ENCODE data around the gene EXT2. TPM values are rescaled to one million over a fixed set of nuclear protein-coding genes. Genes with fewer than 3 reads are reported as not detected.

The EXT2 gene
- total and polyA plus RNA-seq, 2 of the 13 experiments (the other 11 are each of a cell fraction or from before 2014, with no cell fraction given), result 61.5 to 68.7 TPM

GRCh38 chr11:44058275-44058674 lies 37.2 kb upstream of the EXT2 start (continued):
- TF ChIP-seq RELA (CRISPR knock-in tag; IDR thresholded peaks at IDR 0.05) (no peak), FUBP1 (CRISPR knock-in tag; IDR thresholded peaks at IDR 0.05; ENCODE audit: borderline replicate concordance) (no peak), STAG1 (CRISPR knock-in tag; IDR thresholded peaks at IDR 0.05) (no peak), GPN1 (CRISPR knock-in tag; IDR thresholded peaks at IDR 0.05; ENCODE audit: borderline replicate concordance) (no peak)

DNA sequence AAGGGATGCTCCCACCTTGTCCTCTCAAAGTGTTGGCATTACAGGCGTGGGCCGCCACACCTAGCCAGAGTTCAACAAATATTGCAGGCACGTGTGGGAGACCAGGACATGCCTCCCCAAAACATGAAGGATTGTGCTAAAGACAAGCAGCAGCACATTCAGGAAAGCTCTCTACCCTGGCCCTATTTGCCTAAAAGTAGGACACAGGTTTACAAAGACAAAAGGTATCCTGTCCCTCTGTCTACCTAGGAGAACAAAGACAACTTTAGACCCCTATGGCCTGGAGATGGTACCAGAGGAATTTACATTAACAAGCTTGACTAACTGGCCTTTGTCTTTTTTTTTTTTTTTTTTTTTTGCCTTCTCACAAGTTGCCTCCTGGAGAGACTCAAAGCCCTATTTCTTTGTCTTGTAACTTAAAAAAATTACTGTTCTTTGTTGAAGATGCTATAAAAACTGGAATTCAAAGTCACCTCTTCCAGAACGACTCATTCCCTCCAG lies 30.3 kb upstream of the EXT2 start:
- no peaks in the 10 kb centered on the region for H3K79me2 ChIP-seq (ENCODE audit: insufficient read depth, low read length)
- ATAC-seq, result no peak

More for the DNA sequence above, 30.3 kb upstream of the EXT2 start:
- FAIRE-seq, result no peak
- H3K4me1 ChIP-seq (ENCODE audit: insufficient read depth, low read length), result 0 out of 2 replicates have a peak, but pooled peaks cover 13% of the 10 kb centered on the region
- TF ChIP-seq ZBTB40 (IDR thresholded peaks at IDR 0.05) (no peak), ZBTB40 (CRISPR knock-in tag; IDR thresholded peaks at IDR 0.05) (no peak), KDM5B (CRISPR knock-in tag; IDR thresholded peaks at IDR 0.05; ENCODE audit: borderline replicate concordance) (no peak), AGO1 (IDR thresholded peaks at IDR 0.05; ENCODE audit: low read depth, low read length, poor library complexity, severe bottlenecking) (no peak), CAMTA2 (CRISPR knock-in tag; IDR thresholded peaks at IDR 0.05; ENCODE audit: borderline replicate concordance) (no peak), MEIS2 (CRISPR knock-in tag; IDR thresholded peaks at IDR 0.05) (no peak), ZNF562 (CRISPR knock-in tag; IDR thresholded peaks at IDR 0.05; ENCODE audit: borderline replicate concordance) (no peak), ATRX (CRISPR knock-in tag; IDR thresholded peaks at IDR 0.05; ENCODE audit: borderline replicate concordance) (no peak)
- H4K20me1 ChIP-seq (ENCODE audit: insufficient read depth, low read length), result no peaks in the 10 kb centered on the region
- WGBS (ENCODE audit: low lambda C conversion rate), result 5% methylated on average over 1 of the region's 4 CpGs
- POLR2A ChIA-PET, result no interaction called here
- no peak overlapping the region for H2AFZ ChIP-seq (ENCODE audit: low read length)
- H3K4me2 ChIP-seq (ENCODE audit: low read depth, low read length), result no peak overlapping the region
- in situ Hi-C loops (cut with HindIII; ENCODE audit: extremely low pct_ligation_motif_present, low pct_unique_long_range_greater_than_20kb), result no loop called here
- H3K36me3 ChIP-seq (replicated peaks in 1 of 2; ENCODE audit: control insufficient read depth in 1 of 2, insufficient read depth in 2 of 2, low read length in 2 of 2), result no peaks in the 10 kb centered on the region
- intact Hi-C loops (cut with micrococcal nuclease; ENCODE audit: unreplicated experiment), result no loop called here
- H3K4me3 ChIP-seq (replicated peaks in 1 of 3; ENCODE audit: insufficient read depth in 1 of 3, low read depth in 2 of 3, low read length in 3 of 3), result no peak overlapping the region
- no peaks in the 10 kb centered on the region for H3K9me3 ChIP-seq (ENCODE audit: low read length)
- CTCF ChIA-PET (ENCODE audit: low intra/inter-chr PET ratio, low total read pairs), result no interaction called here
- H3K27me3 ChIP-seq (ENCODE audit: control insufficient read depth in 1 of 2, insufficient read depth in 2 of 2, low read length in 2 of 2), result peaks cover 0 to 8% of the 10 kb centered on the region in 2 experiments; a peak in 2 of 5 replicates
- no peak overlapping the region for H3K9ac ChIP-seq (ENCODE audit: insufficient read depth, low read depth, low read length)
- H3K27ac ChIP-seq (ENCODE audit: extremely low read length, insufficient read depth, low read length), result no peak overlapping the region
- no peak for DNase-seq (ENCODE audit: low spot score)
- BruUV-seq (replicated peaks), result no TSS peak
